ENCODE data around the gene FCN3.
"Not testable (repeated sequence)": the region's sequence is repeated elsewhere in the genome, so short reads cannot be mapped to it uniquely, and the experiment has no call there.

FCN3 gene

GRCh38 chr1:27374362-27375086 is at the start of gene FCN3:
Gene FCN3, minus strand, starts transcription at chr1:27374824. Its CDS starts 6 bp downstream, at chr1:27374818.
- no peak for DNase-seq (ENCODE audit: low read depth in 2 of 2)

DNA sequence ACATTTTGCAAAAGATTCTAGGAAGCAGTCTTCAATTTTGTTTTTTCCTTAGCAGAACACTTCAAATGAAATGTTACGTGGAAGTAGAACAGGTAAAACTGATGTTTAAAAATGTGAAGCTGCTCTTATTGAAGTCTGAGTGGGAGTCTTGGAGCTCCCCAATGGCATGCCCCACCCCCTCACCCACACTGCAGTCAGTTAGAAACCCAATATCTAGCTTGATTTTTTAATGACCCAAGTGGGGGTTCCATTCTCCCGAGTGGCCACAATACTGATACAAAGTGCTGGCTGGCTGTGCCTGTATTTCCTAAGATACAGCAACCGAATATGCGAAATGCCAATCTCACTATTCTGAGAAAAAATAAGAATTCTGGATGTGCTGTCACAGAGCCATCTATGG is 49.1 kb upstream of the FCN3 start:
- no peak for DNase-seq (ENCODE audit: low read depth in 2 of 2)

- DNase-seq (ENCODE audit: low read depth in 2 of 2) = peak in 1 of 2 donors; percentile 20
Measured at GRCh38 chr1:27418326-27419185, 43.9 kb upstream of the FCN3 start.

DNA sequence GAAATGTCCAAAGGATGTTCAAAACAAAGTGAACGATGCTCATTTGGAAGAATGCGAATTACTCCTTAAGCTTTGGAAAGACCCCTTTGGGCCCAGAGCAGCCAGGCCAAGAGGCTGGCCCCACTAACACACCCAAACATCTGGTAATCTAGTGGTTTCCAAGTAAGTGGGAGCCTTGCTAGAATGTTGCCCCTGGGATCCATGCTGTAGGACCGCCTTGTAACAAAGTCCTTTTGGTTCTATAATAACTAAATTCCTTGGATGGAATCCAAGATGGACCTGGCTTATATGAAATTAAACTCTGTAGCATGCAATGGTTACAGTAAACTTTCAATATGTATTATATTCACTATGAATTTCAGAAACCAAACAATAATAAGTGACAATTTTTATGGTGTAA is 43.1 kb upstream of the FCN3 start:
- no peak for DNase-seq (ENCODE audit: low read depth in 2 of 2)

- DNase-seq (ENCODE audit: low read depth in 2 of 2) = no peak
Measured at GRCh38 chr1:27416387-27417111, 41.9 kb upstream of the FCN3 start.

DNA sequence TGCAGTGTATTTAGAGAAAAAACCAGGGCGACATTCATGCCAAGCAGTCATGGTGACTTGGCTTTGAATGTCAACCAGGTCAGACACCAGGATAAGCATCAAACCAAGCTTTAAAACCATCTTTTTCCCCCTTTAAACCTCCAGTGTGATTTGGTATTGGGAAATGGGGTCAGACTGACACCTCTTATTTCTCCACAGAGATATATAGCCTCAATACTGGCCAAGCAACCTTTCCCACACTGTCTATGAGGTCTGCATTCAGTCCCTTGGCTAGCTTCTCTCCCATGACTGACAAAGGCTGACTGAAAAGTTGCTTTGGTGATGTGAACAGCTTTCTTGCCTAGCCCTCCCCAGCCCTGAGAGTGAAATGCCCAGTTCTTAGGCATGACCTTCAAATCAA is 39.5 kb upstream of the FCN3 start:
- no peak for DNase-seq (ENCODE audit: low read depth in 2 of 2)

- no peak for DNase-seq (ENCODE audit: low read depth in 2 of 2)
Measured at GRCh38 chr1:27413004-27413403, 38.4 kb upstream of the FCN3 start.

- DNase-seq (ENCODE audit: low read depth in 2 of 2) = no peak
Measured at GRCh38 chr1:27412502-27412901, 37.9 kb upstream of the FCN3 start.

DNA sequence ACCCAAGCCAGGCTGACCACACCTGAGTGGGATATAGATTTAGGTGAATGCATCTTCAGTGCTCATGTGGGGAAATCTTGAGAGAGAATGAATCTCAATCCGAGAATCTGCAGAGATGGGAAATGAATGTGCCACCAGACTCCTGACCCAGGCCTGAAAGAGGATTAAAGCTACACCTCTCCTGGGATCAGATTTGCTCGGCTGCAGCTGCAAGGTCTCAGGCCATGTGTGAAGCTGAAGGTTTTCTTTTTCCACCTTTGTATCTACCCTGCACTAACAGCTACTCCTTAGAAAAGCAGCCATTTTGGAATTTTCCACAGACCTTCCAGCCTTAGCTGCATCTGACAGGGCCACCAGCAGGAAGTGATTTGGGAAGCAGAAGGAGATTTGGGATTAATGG is 36.1 kb upstream of the FCN3 start:
- no peak for DNase-seq (ENCODE audit: low read depth in 2 of 2)

DNA sequence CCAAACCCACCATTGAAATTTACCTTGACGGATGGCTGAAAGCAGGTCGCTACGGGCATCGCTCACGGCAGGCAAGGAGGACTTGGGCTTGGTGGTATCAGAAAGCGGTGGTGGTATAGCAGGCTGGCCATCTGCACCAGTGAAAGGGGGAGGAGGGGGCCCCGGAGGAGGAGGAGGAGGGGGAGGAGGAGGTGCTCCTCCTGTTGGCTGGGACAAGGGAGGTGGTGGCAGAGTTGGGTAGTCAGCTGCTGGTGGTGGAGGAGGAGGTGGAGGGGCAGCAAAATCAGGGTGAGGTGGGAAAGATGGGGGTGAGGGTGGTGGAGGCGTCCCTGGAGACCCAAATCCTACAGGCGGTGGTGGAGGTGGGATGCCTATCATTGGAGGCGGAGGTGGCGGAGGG is 35.0 kb upstream of the FCN3 start:
- no peak for DNase-seq (ENCODE audit: low read depth in 2 of 2)

GRCh38 chr1:27408151-27408550 is 33.5 kb upstream of the FCN3 start:
- no peak for DNase-seq (ENCODE audit: low read depth in 2 of 2)

GRCh38 chr1:27406791-27407190 is 32.2 kb upstream of the FCN3 start:
- DNase-seq (ENCODE audit: low read depth in 2 of 2) = not testable (repeated sequence)

GRCh38 chr1:27406362-27406680 is 31.7 kb upstream of the FCN3 start:
- no peak for DNase-seq (ENCODE audit: low read depth in 2 of 2)

GRCh38 chr1:27405598-27406361 is 31.2 kb upstream of the FCN3 start:
- not testable (repeated sequence) for DNase-seq (ENCODE audit: low read depth in 2 of 2)

GRCh38 chr1:27405074-27405473 is 30.4 kb upstream of the FCN3 start:
- DNase-seq (ENCODE audit: low read depth in 2 of 2) = no peak

DNA sequence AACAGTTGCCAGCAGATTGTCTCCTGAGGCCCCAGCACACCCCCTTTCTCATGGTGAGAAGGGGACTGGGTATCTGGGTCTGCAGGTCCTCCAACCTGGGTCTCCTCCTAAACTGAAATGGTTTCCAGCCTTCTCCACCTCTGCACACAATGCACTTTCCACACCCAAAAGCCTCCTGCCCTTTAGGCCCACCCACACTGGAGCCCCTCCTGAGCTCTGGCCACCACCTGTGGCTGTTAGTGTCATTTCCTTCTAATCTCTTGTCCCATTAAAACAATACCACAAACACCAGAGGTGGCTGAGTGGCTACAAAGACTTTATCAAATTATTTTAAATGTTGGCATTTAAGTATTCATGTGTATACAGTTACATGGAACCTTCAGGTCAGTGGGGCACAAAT is 29.3 kb upstream of the FCN3 start:
- no peak for DNase-seq (ENCODE audit: low read depth in 2 of 2)

DNA sequence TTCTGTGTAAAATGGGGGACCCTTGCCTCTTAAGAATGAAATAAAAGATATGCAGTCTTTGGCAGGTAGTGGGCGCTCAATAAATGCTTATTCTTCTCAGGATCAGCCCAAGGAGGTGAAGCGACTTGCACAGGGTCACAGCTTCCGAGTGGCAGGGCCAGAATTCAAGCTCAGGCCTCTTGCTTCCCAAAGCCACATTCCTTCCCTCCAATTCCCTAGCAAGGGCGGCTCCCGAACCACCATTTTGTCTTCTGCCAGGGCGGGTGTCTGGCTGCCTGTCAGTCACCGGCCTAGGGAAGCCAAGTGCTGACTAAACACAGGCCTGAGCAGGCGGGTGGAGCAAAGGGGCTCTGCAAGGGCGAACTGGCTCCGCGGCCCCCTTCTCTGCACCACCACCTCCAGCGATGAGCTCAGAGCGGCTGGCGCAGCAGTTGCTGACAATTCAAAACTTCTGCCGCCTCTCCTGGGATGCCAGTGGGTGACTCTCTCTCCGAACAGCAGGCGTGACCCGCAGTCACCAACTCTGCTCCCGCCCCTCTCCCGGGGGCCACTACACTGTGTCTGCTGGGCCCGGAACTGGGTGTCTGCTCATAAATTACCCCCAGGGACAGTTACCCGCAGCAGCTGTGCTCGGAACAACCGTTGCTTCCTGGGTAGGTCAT is 28.6 kb upstream of the FCN3 start:
- DNase-seq (ENCODE audit: low read depth in 2 of 2) = no peak

- no peak for DNase-seq (ENCODE audit: low read depth in 2 of 2)
Measured at GRCh38 chr1:27402349-27402754, 27.7 kb upstream of the FCN3 start.

- DNase-seq (ENCODE audit: low read depth in 2 of 2) = no peak
Measured at GRCh38 chr1:27400963-27401341, 26.3 kb upstream of the FCN3 start.

DNA sequence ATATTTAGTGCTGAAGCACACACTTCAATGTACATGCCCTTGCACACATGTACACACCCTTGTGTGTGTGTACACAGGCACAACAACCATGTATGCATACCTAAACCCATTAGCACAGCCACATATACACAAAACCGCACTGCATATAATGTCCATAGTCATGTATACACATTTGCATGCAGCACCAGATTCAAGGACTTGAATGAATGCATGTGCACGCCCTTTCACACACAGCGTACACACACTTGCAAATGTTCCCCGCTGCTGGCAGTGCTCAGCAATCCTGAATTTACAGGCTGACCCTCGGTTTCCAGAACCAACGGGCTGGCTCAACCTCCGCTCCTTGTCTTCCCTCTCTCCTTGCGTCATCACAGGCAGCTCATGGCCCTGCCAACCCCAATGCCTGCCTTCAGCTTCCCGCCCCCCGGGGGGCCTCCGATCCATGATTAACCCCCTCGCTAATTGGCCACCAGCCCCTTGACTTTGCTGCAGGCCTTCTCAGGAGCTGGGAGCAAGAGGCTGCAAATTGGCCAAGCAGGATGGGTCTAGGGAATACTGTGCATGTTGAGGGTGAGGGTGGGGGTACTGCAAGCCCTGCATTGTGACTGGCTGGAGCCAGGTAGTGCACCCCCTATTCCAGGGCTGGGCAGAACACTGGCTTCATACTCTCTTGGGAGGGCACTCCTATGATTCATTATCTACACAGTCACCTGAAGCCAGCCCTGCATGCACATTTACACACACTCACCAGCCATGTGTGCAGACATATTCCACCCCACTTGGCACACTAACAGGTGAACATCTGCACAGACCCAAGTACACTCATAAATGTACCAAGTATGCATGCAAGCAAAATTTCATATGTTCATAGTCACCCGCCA is 25.7 kb upstream of the FCN3 start:
- DNase-seq (ENCODE audit: low read depth in 2 of 2) = no peak

All from stimulated activated CD8-positive, alpha-beta memory T cell treated with anti-CD3 and anti-CD28 coated beads, Interleukin-15, amount 100 ng/mL, for 4 hours (primary cell).